ENCODE data around the gene C13orf42.

C13orf42 gene

DNA sequence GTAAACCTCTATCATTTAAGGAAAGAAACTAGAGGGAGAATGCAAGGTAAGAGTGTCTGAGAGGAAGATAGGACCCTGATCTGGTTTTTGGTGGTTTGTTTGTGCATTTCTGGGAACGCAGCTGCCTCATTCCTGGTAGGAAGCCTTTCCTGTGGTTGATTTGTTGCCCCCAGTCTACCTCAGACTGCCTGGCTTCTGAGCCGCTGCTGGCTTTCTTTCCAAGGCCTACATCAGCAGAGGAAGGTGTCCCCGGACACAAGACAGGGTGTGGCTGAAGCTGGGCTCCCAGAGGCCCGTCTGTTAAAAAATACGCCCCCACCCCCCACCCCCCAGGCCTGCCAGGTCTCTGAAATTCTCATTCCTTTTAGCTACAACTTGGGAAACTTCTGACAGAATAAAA lies 42.6 kb downstream of the C13orf42 start:
- TF ChIP-seq, protein P1, sequence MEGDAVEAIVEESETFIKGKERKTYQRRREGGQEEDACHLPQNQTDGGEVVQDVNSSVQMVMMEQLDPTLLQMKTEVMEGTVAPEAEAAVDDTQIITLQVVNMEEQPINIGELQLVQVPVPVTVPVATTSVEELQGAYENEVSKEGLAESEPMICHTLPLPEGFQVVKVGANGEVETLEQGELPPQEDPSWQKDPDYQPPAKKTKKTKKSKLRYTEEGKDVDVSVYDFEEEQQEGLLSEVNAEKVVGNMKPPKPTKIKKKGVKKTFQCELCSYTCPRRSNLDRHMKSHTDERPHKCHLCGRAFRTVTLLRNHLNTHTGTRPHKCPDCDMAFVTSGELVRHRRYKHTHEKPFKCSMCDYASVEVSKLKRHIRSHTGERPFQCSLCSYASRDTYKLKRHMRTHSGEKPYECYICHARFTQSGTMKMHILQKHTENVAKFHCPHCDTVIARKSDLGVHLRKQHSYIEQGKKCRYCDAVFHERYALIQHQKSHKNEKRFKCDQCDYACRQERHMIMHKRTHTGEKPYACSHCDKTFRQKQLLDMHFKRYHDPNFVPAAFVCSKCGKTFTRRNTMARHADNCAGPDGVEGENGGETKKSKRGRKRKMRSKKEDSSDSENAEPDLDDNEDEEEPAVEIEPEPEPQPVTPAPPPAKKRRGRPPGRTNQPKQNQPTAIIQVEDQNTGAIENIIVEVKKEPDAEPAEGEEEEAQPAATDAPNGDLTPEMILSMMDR (conservative IDR thresholded peaks at IDR 0.05; ENCODE audit: low read depth, low read length): no peak
- no peak overlapping the region for H2AFZ ChIP-seq (ENCODE audit: low read depth)
- no peaks in the 10 kb centered on the region for H3K79me2 ChIP-seq (ENCODE audit: insufficient read depth, low read depth)
- H3K27ac ChIP-seq: no peak overlapping the region
- peaks cover 6% of the 10 kb centered on the region for H3K4me1 ChIP-seq (ENCODE audit: low read depth, poor library complexity, severe bottlenecking)
- no peaks in the 10 kb centered on the region for H3K36me3 ChIP-seq (ENCODE audit: insufficient read depth)
- no peak overlapping the region for H3K4me2 ChIP-seq
- H3K27me3 ChIP-seq (ENCODE audit: insufficient read depth, low read depth): no peaks in the 10 kb centered on the region
- H3K4me3 ChIP-seq (IDR thresholded peaks at IDR 0.05; ENCODE audit: insufficient read depth, low read depth, low read length): no peak overlapping the region
- H4K20me1 ChIP-seq (ENCODE audit: insufficient read depth): no peaks in the 10 kb centered on the region
- no peak overlapping the region for H3K9ac ChIP-seq

DNA sequence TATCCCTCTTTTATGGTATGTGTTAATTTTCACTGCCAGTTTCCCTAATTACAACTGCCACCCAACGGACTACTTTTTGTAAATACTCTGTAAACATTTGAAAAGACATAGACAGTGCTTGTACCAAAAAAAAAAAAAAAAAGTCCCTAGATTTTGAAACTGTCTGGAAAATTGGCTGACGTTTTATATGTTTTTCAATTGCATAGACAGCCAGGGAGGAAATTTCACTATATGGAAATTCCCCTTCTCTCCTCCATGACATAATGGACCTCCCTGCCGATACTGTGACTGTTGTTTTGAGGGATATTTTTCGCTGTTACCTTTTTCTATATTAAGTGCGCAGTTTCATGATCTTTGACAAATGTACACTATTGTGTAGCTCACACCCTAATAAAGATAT lies 43.4 kb downstream of the C13orf42 start:
- TF ChIP-seq, protein P1 (conservative IDR thresholded peaks at IDR 0.05; ENCODE audit: low read depth, low read length): no peak
- H3K9ac ChIP-seq: no peak overlapping the region
- no peak overlapping the region for H3K4me2 ChIP-seq
- H3K4me1 ChIP-seq (ENCODE audit: low read depth, poor library complexity, severe bottlenecking): peaks cover 6% of the 10 kb centered on the region
- no peaks in the 10 kb centered on the region for H4K20me1 ChIP-seq (ENCODE audit: insufficient read depth)
- H2AFZ ChIP-seq (ENCODE audit: low read depth): no peak overlapping the region
- H3K79me2 ChIP-seq (ENCODE audit: insufficient read depth, low read depth): no peaks in the 10 kb centered on the region
- no peak overlapping the region for H3K27ac ChIP-seq
- H3K4me3 ChIP-seq (IDR thresholded peaks at IDR 0.05; ENCODE audit: insufficient read depth, low read depth, low read length): no peak overlapping the region
- no peaks in the 10 kb centered on the region for H3K27me3 ChIP-seq (ENCODE audit: insufficient read depth, low read depth)
- no peaks in the 10 kb centered on the region for H3K36me3 ChIP-seq (ENCODE audit: insufficient read depth)

DNA sequence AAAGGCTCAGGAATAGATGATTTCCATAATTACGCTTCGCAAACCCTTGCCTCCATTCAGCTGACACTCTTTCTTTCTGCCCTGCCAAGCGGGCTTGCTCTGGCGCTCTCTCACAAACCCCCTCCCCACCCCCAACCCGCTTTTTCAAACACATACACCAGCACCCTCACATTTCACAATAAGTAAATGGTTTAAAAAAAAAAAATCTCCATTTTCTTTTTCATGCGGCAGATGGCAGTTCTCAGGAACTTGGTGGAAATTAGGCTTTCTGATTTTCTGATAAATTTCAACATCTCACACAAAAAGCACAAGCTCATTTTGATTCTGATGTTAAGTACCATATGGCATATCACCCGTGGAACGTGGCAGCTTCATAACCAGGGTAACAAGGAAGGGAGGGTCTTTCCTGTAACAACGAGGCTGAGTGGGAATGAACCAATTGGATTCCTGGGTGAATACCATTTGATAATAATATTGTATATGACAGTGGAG lies 43.8 kb downstream of the C13orf42 start:
- no peak overlapping the region for H3K4me3 ChIP-seq (IDR thresholded peaks at IDR 0.05; ENCODE audit: insufficient read depth, low read depth, low read length)
- H4K20me1 ChIP-seq (ENCODE audit: insufficient read depth): no peaks in the 10 kb centered on the region
- H3K4me1 ChIP-seq (ENCODE audit: low read depth, poor library complexity, severe bottlenecking): peaks cover 6% of the 10 kb centered on the region
- H3K79me2 ChIP-seq (ENCODE audit: insufficient read depth, low read depth): no peaks in the 10 kb centered on the region
- H3K4me2 ChIP-seq: no peak overlapping the region
- H3K27ac ChIP-seq: no peak overlapping the region
- H3K36me3 ChIP-seq (ENCODE audit: insufficient read depth): no peaks in the 10 kb centered on the region
- no peaks in the 10 kb centered on the region for H3K27me3 ChIP-seq (ENCODE audit: insufficient read depth, low read depth)
- TF ChIP-seq, protein P1 (conservative IDR thresholded peaks at IDR 0.05; ENCODE audit: low read depth, low read length): no peak
- H2AFZ ChIP-seq (ENCODE audit: low read depth): no peak overlapping the region
- H3K9ac ChIP-seq: no peak overlapping the region

DNA sequence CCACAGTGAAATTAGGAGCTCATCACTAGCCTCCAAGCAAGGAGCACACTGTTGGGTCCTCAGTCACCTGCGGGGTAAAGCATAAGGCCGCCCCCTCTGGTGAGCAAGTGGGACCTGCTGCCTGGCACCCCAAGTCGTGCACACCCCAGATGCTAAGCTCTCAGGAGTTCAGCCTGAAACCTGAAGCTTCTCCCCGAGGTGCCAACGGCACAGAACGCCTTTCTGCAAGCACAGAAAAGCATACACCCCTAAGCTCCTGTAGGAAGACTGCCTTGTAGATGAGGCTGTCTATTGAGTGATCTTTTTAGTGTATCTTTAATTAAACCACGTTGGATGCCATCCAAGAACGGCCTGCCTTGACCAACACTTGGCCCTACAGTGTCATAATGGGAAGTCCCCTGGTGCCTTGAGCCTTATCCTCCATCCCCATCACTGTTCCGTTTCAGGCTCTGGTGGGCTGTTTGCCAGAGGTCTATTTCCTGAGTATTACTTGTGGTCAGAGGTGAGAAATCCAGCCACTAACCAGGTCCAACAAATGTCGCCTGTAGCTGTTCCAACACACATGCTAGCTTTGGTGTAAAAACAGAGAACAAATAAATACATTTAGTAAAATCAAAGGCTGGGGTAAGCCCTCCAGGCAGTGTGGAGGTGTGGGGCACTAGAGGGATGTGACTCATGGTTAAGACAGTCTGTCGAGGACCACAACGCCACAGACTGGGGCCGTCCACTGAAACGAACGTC lies 44.8 kb downstream of the C13orf42 start:
- H4K20me1 ChIP-seq (ENCODE audit: insufficient read depth): no peaks in the 10 kb centered on the region
- no peak overlapping the region for H3K9ac ChIP-seq
- no peaks in the 10 kb centered on the region for H3K27me3 ChIP-seq (ENCODE audit: insufficient read depth, low read depth)
- H3K36me3 ChIP-seq (ENCODE audit: insufficient read depth): no peaks in the 10 kb centered on the region
- TF ChIP-seq, protein P1 (conservative IDR thresholded peaks at IDR 0.05; ENCODE audit: low read depth, low read length): no peak
- no peak overlapping the region for H3K4me2 ChIP-seq
- peaks cover 6% of the 10 kb centered on the region for H3K4me1 ChIP-seq (ENCODE audit: low read depth, poor library complexity, severe bottlenecking)
- no peak overlapping the region for H3K27ac ChIP-seq
- H3K79me2 ChIP-seq (ENCODE audit: insufficient read depth, low read depth): no peaks in the 10 kb centered on the region
- no peak overlapping the region for H2AFZ ChIP-seq (ENCODE audit: low read depth)
- no peak overlapping the region for H3K4me3 ChIP-seq (IDR thresholded peaks at IDR 0.05; ENCODE audit: insufficient read depth, low read depth, low read length)

Measured in KMS-11 (cell line).